SU-DHL-6 (cell line): ENCODE data around the gene PDZD2.

Experiments
- CTCF ChIP-seq: fragments of 200-600 bp; sonication (generic); IDR thresholded peaks from one replicate; pipeline ENCODE4 v1.5.1; 2017; ENCODE audit warnings: antibody characterized with exemption, mild to moderate bottlenecking, low read length, moderate library complexity; ENCODE audit not compliant: insufficient read depth, poor library complexity, severe bottlenecking
- EZH2phosphoT487 ChIP-seq: fragments of 200-600 bp; sonication (generic), shearing (Covaris generic); conservative IDR thresholded peaks from 2 replicates; pipeline ENCODE4 v1.6.1; 2018; ENCODE audit warnings: mild to moderate bottlenecking, antibody characterized with exemption, low read length, moderate library complexity, mixed read lengths

GRCh38 chr5:32047056-32047455 lies 408.1 kb downstream of the PDZD2 start:
- TF ChIP-seq CTCF (no peak), EZH2phosphoT487 (no peak)
